Sigmoid colon (tissue), 7 donors: ENCODE data around the gene RTN4. TPM values are rescaled to one million over a fixed set of nuclear protein-coding genes. Genes with fewer than 3 reads are reported as not detected.

ENCODE experiments used
- DNase-seq: peaks from one replicate; pipeline ENCODE4 v3.0.0-alpha.2; 2019
- H3K27ac ChIP-seq, 4 donors: fragments of 200-600 bp; sonication (generic); one replicate each; pipeline ENCODE4 v1.5.1; 2016 to 2019; ENCODE audit warnings: mild to moderate bottlenecking in 1 of 4
- H3K27me3 ChIP-seq, 3 donors: fragments of 200-600 bp; sonication (generic); one replicate each; pipeline ENCODE4 v1.5.1; 2019; ENCODE audit warnings: mild to moderate bottlenecking in 1 of 3
- H3K36me3 ChIP-seq, 4 donors: fragments of 200-600 bp; sonication (generic); one replicate each; pipeline ENCODE4 v1.5.1; 2016 to 2019
- H3K4me1 ChIP-seq, 4 donors: fragments of 200-600 bp; sonication (generic); one replicate each; pipeline ENCODE4 v1.5.1; 2017 to 2019
- H3K4me3 ChIP-seq, 4 donors: fragments of 200-600 bp; sonication (generic); one replicate each; pipeline ENCODE4 v1.5.1; 2017 to 2019; ENCODE audit warnings: mild to moderate bottlenecking in 2 of 4, moderate library complexity in 1 of 4
- H3K9me3 ChIP-seq, 4 donors: fragments of 200-600 bp in 3 of 4; sonication (generic) in 3 of 4; one replicate each; pipeline versions ENCODE4 v1.5.1 to v1.6.1; 2013 to 2019
- EP300 ChIP-seq, 4 donors: sonication (generic); formaldehyde crosslinking; IDR thresholded peaks; one replicate each; pipeline ENCODE4 v1.6.1; 2017; ENCODE audit warnings: antibody characterized with exemption in 4 of 4
- POLR2A ChIP-seq, 2 donors: fragments of 450-650 bp; IDR thresholded peaks; one replicate each; pipeline ENCODE4 v1.6.1; 2016; ENCODE audit warnings: antibody characterized with exemption in 2 of 2, mild to moderate bottlenecking in 2 of 2, moderate library complexity in 2 of 2
- POLR2AphosphoS5 ChIP-seq, 4 donors: sonication (generic); formaldehyde crosslinking; IDR thresholded peaks; one replicate each; pipeline ENCODE4 v1.6.1; 2017; ENCODE audit warnings: antibody characterized with exemption in 4 of 4
- WGBS, 2 donors: extraction: QIAGEN DNeasy Blood & Tissue Kit; methylation state at CpG; one replicate each; pipeline ENCODE4 v1.1.7; 2013; 5-methylcytosine and 5-hydroxymethylcytosine counted together
- intact Hi-C: fragments of 100-400 bp; cut with DNase I; formaldehyde crosslinking; loops from one replicate; pipeline ENCODE4 v1.15.1; 2023
- polyA plus RNA-seq, 3 donors: library from polyadenylated mRNA; stranded (reverse); fragments of 200-250 nt; gene quantifications; one replicate each; pipeline ENCODE4 v1.2.3, GENCODE V29; 2013
- total RNA-seq, 4 donors: library from RNA; depleted of rRNA; stranded (reverse); fragments of >200 nt; gene quantifications; one replicate each; pipeline ENCODE4 v1.1.0, GENCODE V29; 2016
- TF ChIP-seq, protein P1 (sequence below), 4 experiments: fragments of 450-650 bp in 3 of 4; fragments of 200-600 bp in 1 of 4; IDR thresholded peaks; one replicate each; pipeline ENCODE4 v1.5.1; 2016 to 2019; ENCODE audit warnings: antibody characterized with exemption in 4 of 4, mild to moderate bottlenecking in 3 of 4, moderate library complexity in 2 of 4
- donor health status: healthy with polysubstance abuse.
- donor health status: Bipolar disorder and iron deficiency.
- donor health status: healthy.

Gene RTN4
- total and polyA plus RNA-seq, 7 donors: 54.1 to 264 (median 153) TPM

- no peak overlapping the region for H3K27ac ChIP-seq
- TF ChIP-seq POLR2AphosphoS5 (IDR thresholded peaks at IDR 0.05) (no peak), EP300 (IDR thresholded peaks at IDR 0.05) (no peak), POLR2A (IDR thresholded peaks at IDR 0.05) (no peak)
- TF ChIP-seq, protein P1, sequence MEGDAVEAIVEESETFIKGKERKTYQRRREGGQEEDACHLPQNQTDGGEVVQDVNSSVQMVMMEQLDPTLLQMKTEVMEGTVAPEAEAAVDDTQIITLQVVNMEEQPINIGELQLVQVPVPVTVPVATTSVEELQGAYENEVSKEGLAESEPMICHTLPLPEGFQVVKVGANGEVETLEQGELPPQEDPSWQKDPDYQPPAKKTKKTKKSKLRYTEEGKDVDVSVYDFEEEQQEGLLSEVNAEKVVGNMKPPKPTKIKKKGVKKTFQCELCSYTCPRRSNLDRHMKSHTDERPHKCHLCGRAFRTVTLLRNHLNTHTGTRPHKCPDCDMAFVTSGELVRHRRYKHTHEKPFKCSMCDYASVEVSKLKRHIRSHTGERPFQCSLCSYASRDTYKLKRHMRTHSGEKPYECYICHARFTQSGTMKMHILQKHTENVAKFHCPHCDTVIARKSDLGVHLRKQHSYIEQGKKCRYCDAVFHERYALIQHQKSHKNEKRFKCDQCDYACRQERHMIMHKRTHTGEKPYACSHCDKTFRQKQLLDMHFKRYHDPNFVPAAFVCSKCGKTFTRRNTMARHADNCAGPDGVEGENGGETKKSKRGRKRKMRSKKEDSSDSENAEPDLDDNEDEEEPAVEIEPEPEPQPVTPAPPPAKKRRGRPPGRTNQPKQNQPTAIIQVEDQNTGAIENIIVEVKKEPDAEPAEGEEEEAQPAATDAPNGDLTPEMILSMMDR (IDR thresholded peaks at IDR 0.05): no peak
- no peak overlapping the region for H3K4me3 ChIP-seq
- no peaks in the 10 kb centered on the region for H3K4me1 ChIP-seq
- no peaks in the 10 kb centered on the region for H3K27me3 ChIP-seq
- 71 to 93% methylated on average over 2 of the region's 2 CpGs for WGBS, 2 donors
- DNase-seq: no peak
- intact Hi-C loops: no loop called here
- peaks cover 0 to 3% (median 0%) of the 10 kb centered on the region in 4 donors for H3K36me3 ChIP-seq
- no peaks in the 10 kb centered on the region for H3K9me3 ChIP-seq
These were observed 86.8 kb downstream of the RTN4 start for GRCh38 chr2:54963476-54963875.

GRCh38 chr2:54962935-54963440 is 87.3 kb downstream of the RTN4 start:
- TF ChIP-seq EP300 (IDR thresholded peaks at IDR 0.05) (no peak), POLR2AphosphoS5 (IDR thresholded peaks at IDR 0.05) (no peak), POLR2A (IDR thresholded peaks at IDR 0.05) (no peak)
- TF ChIP-seq, protein P1 (IDR thresholded peaks at IDR 0.05): no peak
- no peak for DNase-seq
- Histone ChIP-seq H3K27ac (no peak overlapping the region), H3K4me3 (no peak overlapping the region), H3K9me3 (no peaks in the 10 kb centered on the region), H3K4me1 (no peaks in the 10 kb centered on the region), H3K27me3 (no peaks in the 10 kb centered on the region), H3K36me3 (no peaks in the 10 kb centered on the region)
- WGBS, 2 donors: 19 to 76% methylated on average over 3 of the region's 3 CpGs
- intact Hi-C loops: no loop called here

- H3K4me3 ChIP-seq: no peak overlapping the region
- DNase-seq: no peak
- TF ChIP-seq POLR2AphosphoS5 (IDR thresholded peaks at IDR 0.05) (no peak), EP300 (IDR thresholded peaks at IDR 0.05) (no peak), POLR2A (IDR thresholded peaks at IDR 0.05) (no peak)
- TF ChIP-seq, protein P1 (IDR thresholded peaks at IDR 0.05): no peak
- no peaks in the 10 kb centered on the region for H3K36me3 ChIP-seq
- H3K9me3 ChIP-seq: no peaks in the 10 kb centered on the region
- H3K4me1 ChIP-seq: no peaks in the 10 kb centered on the region
- WGBS, 2 donors: 72 to 89% methylated on average over 13 of the region's 13 CpGs
- H3K27me3 ChIP-seq: no peaks in the 10 kb centered on the region
- H3K27ac ChIP-seq: no peak overlapping the region
- intact Hi-C loops: no loop called here
These were observed 87.7 kb downstream of the RTN4 start for GRCh38 chr2:54962511-54962910.

GRCh38 chr2:54960164-54960563 is 90.1 kb downstream of the RTN4 start:
- Histone ChIP-seq H3K4me1 (peaks cover 0 to 9% (median 2%) of the 10 kb centered on the region in 4 donors), H3K4me3 (no peak overlapping the region), H3K27me3 (no peaks in the 10 kb centered on the region), H3K9me3 (no peaks in the 10 kb centered on the region), H3K27ac (no peak overlapping the region), H3K36me3 (no peaks in the 10 kb centered on the region)
- DNase-seq: no peak
- TF ChIP-seq, protein P1 (IDR thresholded peaks at IDR 0.05): no peak
- TF ChIP-seq EP300 (IDR thresholded peaks at IDR 0.05): no peak
- TF ChIP-seq POLR2A (IDR thresholded peaks at IDR 0.05): no peak
- TF ChIP-seq POLR2AphosphoS5 (IDR thresholded peaks at IDR 0.05): no peak
- 73 to 81% methylated on average over 7 of the region's 7 CpGs for WGBS, 2 donors
- intact Hi-C loops: no loop called here
